Stimulated activated CD4-positive, alpha-beta T cell treated with anti-CD3 and anti-CD28 coated beads, Interleukin-15, amount 100 ng/mL, for 24 hours (primary cell): ENCODE measurements around the gene NKX6-2.
"Not testable (repeated sequence)": the region's sequence is repeated elsewhere in the genome, so short reads cannot be mapped to it uniquely, and the experiment has no call there.

Experiments used
- DNase-seq: peaks from one replicate; pipeline ENCODE4 v3.0.0-alpha.2; 2020

Gene NKX6-2

GRCh38 chr10:132812520-132812919, 26.6 kb upstream of the NKX6-2 start:
- DNase-seq = no peak

DNA sequence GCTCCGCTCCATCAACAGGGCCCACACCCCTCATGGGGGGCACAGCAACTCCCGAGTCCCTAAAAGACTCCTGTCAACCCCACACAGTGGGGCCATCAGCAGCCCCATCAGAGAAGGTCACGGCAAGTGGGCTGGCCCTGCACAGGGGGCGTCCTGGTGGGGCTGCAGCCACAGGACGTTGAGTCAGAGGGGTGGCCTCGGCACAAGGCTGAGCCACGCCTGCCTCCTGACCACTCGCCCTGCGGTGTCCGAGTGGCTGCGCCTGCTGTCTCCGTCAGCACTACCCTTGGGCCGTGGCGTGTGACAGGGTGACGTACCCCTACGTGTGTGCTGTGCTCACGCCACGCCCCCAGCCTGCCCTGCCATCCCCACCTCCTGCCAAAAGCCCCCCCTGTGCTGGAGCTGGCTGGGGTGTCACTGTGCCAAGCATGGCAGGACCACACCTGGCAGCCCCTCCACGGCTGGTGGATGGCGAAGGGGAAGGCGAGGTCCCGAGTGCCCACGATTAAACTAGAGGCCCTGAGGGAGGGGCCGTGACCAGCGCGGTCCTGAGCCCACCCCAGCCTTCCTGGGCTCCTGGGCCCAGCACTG, 26.0 kb upstream of the NKX6-2 start:
- no peak for DNase-seq

DNA sequence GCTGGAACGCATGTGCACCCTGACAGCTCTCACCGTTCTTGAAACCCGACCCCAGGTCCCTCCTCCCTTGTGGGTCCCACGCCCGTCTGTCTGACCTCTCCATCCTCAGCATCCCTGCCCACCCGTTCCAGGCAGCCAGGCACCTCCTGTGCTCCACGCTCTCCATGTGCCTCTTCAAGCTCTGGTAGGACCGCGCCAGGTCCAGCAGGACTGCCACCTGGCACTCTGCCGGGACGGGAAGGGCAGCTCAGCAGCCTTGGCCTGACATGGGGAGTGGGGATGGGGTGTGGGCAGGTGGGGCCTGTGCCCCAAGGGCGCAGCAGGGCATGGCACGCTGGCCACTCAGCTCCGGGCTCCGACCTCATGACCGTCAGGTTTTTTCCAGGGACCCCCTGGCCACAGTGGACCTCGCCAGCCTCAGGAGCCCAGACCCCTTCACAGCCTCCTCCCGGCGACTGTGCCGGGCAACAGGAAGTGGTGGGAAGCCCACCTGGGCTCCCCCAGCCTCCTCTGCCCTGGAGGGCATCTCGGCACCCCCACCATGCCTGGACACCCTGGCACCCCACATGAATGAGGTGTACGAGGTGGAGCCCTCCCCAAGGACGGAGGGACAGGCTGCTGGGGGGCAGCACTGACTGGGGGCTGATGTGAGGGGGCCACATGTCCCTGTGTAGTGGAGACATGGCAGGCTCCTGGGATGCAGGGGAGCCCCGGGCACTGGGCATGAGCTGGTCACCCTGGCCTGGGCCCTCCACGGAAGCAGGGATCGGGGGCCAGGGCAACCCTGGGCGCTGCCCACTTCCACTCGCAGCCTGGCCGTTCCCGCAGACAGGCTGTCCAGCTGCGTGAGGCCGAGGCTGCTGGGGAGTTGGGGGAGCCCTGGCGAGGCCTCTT, 25.1 kb upstream of the NKX6-2 start:
- DNase-seq = no peak

DNA sequence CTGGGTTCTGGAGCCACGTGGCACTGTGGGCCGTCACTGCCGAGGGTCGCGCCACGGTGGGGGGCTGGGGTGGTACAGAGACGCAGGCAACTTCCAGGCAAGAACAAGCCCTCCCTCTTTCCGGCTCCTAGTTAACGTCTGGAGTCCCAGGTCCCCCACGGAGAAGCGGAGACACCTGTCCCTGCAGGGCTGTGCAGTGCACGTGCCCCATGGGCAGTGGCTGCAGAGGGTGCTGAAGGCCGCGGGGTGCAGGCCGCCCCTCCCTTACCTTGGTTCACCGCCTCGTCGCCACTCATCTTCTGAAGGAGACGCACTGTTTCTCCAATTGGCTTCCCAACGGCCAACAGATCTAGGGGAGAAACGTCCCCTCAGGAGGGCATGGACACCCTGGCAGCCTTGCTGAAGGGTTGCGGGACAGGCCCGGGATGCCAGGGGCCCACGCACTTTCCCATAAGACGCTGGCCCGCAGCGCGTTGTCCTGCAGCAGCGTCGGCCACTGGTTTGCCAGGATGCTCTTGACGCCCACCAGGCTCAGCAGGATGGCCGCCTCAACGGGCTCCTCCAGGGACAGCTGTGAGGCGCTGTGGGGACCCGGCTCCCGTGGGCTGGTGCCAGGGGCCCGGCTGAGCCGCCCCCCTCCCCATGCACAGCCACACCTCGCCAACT, 24.3 kb upstream of the NKX6-2 start:
- DNase-seq = no peak

DNA sequence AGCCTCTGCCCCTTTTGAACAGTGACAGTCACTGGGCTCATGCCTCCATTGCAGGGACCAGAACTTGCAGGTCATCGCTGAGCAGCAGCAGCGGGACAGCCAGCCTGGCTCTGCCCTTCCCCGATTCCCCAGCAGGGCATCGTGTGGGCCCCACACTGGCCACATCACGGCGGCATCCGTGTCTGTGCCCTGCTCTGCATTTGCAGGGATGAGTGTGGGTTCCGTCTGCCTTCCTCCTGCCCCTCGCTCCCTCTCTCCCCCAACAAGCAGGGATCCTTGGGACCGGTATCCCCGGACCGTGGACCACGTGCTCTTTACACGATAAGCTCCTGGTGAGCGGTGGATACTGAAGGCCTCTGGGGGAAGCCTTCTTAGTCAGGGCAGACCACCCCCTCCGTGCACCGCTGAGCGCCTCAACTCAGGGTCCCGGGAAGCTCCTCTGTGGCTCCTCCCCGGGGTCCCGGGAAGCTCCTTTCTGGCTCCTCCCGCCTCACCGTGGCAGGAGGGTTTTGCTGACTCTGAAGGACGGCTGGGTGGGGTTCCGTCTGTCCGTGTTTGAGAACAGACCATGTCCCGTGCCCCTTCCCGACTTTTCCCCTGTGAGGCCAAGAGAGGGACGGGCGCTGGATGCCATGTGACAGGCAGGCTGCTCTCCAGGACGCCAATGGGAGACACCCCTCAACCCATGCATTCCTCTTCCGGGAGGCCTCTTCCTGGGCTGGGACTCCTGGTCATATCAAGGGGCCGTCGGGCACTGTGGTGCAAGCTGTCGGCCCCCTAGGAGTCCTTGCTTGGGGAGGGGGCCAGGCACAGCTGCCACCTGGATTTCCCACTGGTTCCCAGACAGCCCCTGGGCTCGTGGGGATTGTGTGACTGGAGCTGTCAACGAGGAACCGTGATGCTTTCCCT, 23.5 kb upstream of the NKX6-2 start:
- DNase-seq = no peak

DNA sequence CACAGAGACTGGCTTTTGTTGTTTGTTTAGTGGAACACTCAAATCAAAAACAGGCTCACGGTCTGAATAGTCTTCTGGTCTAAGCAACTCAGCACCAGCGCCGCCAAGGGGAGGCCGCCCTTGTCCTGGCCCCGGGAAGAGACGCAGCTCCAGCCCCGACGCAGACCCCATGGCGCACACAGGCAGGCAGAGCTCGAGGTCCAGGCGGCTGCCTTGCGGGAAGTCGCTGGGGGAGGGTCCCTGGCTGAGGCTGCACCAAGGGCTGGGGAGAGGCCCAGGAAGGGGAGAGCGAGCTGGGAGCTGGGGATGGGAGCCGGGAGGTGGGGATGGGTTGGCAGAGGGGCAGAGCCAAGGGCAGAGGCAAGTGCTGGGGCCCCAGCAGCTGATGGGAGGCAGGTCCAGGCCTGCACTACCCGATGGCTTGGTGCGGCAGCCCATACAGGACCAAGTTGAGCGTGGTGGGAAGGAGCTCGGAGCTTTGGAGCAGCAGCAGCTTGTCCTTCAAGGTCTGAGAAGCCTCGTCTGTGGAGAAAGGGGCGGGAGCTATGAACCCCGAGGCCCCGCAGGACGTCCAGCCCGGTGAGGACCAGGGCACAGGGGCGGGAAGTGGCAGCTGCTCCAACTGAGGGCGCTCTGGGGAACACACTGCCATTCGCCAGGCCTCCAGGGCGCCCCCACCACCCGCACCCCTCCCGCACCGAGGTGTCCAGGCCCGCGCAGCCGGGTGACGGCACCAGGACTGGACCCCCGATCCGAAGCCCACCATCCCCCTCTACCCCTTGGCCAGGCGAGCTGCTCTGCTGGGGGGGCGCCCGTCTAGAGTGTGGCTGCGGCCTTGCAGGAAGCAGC, 22.7 kb upstream of the NKX6-2 start:
- DNase-seq = no peak

GRCh38 chr10:132807621-132808049, 21.7 kb upstream of the NKX6-2 start:
- no peak for DNase-seq

- no peak for DNase-seq
Observed at GRCh38 chr10:132806561-132807003, 20.6 kb upstream of the NKX6-2 start.

- no peak for DNase-seq
Observed at GRCh38 chr10:132806110-132806509, 20.2 kb upstream of the NKX6-2 start.

DNA sequence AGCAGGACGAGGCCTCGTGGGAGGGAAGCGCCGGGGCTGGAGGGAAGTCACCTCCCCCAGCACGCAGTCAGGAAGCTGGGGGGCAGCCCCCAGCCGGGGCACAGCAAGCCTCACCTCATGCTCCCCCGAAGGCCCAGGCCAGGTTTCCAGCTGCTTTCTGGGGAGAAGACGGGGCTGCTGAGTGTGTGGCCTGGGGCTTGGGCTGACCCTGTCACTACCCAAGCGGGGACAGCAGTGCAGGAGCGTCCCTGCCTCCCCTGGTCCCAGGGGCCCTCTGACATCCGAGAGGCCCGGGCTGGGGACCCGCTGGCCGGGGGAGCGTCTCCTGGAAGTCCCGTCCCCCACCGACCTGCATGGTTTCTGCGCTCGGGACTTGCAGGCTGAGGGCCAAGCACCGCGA, 19.7 kb upstream of the NKX6-2 start:
- no peak for DNase-seq

- no peak for DNase-seq
Observed at GRCh38 chr10:132804785-132805426, 19.0 kb upstream of the NKX6-2 start.

DNA sequence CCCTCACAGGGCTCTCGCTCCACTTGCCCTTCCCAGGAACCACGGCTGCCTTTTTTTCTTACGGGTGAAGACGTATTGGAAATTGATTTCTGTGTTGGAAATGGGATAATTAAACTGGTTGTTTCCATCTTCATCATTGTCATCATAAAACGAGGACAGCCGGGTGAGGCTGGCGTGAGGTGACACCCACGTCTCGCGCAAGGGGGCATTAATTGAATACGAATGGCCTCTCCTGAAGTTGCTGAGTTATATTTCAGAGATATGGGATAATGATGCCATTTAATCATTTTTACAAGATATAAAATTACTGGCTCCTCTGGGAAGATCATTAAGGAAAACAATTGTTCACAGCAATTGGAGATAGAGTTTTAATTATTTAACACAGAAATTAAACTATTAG, 18.3 kb upstream of the NKX6-2 start:
- DNase-seq = no peak

GRCh38 chr10:132803416-132804210, 17.7 kb upstream of the NKX6-2 start:
- DNase-seq = no peak

DNA sequence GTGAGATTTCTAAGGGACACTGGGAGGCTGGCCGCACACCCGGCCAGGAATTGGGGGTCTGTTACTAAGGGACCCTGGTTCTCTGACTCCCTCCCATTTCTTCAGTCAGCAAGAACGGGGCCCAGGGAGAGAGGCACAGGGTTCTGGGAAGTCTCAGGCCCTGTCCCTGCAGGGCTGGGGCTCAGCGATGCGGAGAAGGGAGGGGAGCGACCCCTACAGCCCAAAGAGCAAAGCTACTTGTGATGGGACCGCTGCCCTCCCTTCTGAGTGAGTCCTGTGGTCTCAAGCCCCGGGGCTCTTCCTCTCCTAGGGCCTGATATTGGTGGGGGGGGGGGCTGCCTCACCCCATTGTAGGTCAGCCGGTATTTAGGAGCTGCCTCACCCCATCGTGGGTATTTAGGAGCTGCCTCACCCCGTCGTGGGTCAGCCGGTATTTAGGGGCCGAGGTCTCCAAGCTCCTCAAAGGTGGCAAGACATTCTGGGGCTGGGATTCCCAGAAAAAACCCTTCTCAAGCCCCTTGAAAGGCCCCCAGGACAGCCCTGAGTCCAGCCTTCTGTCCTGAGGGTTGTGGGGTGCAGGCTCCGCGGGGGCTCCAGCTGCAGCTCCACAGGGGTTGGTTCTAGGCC, 16.9 kb upstream of the NKX6-2 start:
- no peak for DNase-seq

GRCh38 chr10:132802048-132802447, 16.1 kb upstream of the NKX6-2 start:
- DNase-seq = no peak

- no peak for DNase-seq
Observed at GRCh38 chr10:132799865-132800264, 13.9 kb upstream of the NKX6-2 start.

DNA sequence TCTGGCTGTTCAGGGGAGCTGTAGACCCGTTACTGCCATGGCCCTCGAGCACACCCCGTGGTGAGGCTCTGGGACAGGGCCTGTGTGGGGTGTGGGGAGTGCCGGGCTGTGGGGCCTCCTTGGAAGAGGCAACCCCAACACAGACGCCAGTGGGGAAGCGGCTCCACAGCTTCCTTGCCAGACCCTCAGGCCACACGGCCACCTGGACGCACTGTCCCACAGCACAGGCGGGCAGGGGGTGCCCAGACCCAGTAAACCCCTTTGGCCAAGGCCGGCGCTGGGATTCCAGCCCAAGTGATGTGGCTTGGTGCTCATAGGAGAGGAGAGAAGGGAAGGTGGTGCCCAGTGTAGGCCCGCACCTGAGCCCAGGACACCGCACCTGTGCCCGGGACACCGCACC, 12.9 kb upstream of the NKX6-2 start:
- no peak for DNase-seq

DNA sequence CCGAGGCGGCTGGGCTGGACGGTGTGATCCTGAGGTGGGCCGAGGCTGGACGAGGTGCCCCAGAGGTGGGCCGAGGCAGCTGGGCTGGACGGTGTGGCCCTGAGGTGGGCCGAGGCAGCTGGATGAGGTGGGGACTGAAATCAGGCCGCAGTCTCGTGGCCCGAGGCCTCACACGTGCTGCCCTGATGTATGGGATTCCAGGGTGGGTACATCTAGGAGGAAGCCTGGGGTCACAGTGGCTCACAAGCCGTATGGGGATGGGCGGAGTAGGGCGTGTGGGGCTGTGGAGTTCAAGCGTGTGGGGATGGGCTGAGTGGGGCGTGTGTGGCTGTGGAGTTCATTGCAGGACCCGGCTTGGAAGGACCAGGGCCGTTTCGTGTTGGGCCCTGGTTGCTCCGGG, 12.5 kb upstream of the NKX6-2 start:
- no peak for DNase-seq

- not testable (repeated sequence) for DNase-seq
Observed at GRCh38 chr10:132797986-132798385, 12.0 kb upstream of the NKX6-2 start.

- DNase-seq = no peak
Observed at GRCh38 chr10:132796846-132797245, 10.9 kb upstream of the NKX6-2 start.
